Measurements from ENCODE around the gene STK16. TPM values are rescaled to one million over a fixed set of nuclear protein-coding genes. Genes with fewer than 3 reads are reported as not detected.

Gene STK16
- total and polyA plus RNA-seq, 8 donors, result 1.2 to 55.9 (median 36.4) TPM

DNA sequence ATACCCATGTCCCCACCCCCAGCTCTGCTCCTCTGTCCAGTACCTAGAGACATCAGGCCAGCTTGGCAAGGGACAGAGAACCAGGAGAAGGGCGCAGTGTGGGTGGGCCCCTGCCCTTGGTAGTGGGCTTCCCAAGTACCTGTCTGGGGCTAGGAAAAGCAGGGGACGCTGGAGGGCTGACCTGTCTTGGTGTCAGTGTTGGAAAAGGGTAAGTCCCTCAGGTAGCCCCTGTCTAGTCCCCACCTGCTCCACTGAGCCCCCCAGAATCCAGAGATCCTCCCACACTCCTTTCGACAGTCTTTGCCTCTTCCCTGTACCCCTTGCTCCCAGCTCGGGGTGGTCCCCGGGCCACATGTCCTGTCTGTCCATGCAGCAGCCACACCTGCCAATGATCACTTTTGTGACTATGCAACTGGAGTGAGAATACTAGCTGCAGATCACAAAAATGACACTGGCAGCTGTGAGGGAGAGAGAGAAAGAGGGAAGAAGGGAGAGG, 48.5 kb downstream of the STK16 start:
- H3K4me3 ChIP-seq, result no peak overlapping the region
- H3K4me1 ChIP-seq, result peaks cover 4 to 34% (median 26%) of the 10 kb centered on the region in 4 donors
- no peaks in the 10 kb centered on the region for H3K27me3 ChIP-seq
- intact Hi-C loops (cut with DNase I; ENCODE audit: low total_unique reads), result no loop called here
- no peaks in the 10 kb centered on the region for H3K9me3 ChIP-seq
- WGBS, 5 donors, result 71 to 89% (median 82%) methylated on average over 5 of the region's 5 CpGs
- H3K27ac ChIP-seq, result peak overlapping the region in 1 of 5 donors; percentile 91
- no peak for TF ChIP-seq POLR2A (IDR thresholded peaks at IDR 0.05)
- TF ChIP-seq, protein P1, sequence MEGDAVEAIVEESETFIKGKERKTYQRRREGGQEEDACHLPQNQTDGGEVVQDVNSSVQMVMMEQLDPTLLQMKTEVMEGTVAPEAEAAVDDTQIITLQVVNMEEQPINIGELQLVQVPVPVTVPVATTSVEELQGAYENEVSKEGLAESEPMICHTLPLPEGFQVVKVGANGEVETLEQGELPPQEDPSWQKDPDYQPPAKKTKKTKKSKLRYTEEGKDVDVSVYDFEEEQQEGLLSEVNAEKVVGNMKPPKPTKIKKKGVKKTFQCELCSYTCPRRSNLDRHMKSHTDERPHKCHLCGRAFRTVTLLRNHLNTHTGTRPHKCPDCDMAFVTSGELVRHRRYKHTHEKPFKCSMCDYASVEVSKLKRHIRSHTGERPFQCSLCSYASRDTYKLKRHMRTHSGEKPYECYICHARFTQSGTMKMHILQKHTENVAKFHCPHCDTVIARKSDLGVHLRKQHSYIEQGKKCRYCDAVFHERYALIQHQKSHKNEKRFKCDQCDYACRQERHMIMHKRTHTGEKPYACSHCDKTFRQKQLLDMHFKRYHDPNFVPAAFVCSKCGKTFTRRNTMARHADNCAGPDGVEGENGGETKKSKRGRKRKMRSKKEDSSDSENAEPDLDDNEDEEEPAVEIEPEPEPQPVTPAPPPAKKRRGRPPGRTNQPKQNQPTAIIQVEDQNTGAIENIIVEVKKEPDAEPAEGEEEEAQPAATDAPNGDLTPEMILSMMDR (IDR thresholded peaks at IDR 0.05), result no peak
- no peak for TF ChIP-seq EP300 (IDR thresholded peaks at IDR 0.05)
- no peak for TF ChIP-seq POLR2AphosphoS5 (IDR thresholded peaks at IDR 0.05)
- no peak for DNase-seq
- no peaks in the 10 kb centered on the region for H3K36me3 ChIP-seq

DNA sequence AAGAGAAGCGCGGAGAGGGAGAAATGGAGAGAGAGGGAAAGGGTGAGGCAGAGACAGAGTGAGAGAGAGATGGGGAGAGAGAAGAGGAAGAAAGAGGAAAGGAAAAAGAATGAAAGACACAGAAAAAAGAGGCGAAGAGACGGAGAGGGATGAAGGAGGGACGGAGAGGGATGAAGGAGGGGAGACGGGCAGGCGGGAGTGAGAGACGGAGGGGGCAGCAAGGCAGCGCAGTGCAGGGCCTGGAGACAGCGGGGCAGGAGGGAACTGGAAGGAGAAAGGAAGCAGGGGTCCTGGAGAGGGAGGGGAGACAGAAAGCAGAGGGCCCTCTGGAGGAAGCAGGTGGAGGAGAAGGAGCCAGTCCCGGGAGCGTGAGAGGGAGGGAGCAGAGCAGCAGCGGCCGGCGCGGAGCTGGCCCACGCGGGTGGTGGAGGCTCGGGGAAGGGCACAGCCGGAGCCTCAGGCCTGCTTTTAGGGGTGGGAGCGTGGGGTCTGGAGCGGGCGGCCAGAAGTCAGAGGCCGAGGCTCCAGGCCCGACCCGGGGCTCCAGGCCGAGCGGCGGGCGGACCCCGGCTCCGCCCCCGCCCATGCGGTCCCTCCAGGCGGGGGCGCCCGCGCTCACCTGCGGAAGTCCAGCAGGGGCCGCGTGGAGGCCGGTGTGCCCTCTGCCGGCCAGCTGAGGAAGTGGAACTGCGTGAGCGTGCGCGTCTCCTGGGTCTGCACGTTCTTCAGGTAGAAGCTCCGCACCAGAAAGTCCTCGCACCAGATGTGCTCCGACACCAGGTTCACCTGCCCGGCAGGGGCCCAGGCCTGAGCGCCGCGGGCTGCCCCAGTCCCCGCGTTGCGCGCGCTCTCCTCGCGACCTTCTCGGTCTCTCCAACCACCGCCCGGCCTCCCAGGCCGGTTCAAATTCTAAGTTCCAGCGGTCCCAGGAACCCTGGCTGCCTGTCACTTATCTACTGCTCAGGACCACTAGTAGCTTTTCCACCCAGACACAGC, 49.4 kb downstream of the STK16 start:
- H3K9me3 ChIP-seq, result no peaks in the 10 kb centered on the region
- no peaks in the 10 kb centered on the region for H3K36me3 ChIP-seq
- WGBS, 5 donors, result 5 to 15% (median 7%) methylated on average over 24 to 67 of the region's 67 CpGs
- peak overlapping the region; percentile 41 to 91 (median 81) for H3K27ac ChIP-seq
- no peak for TF ChIP-seq POLR2A (IDR thresholded peaks at IDR 0.05)
- TF ChIP-seq, protein P1 (IDR thresholded peaks at IDR 0.05), result peak in 6 of 7 experiments; percentile 5 to 100 (median 97)
- TF ChIP-seq EP300 (IDR thresholded peaks at IDR 0.05), result no peak
- peak; percentile 50 to 83 (median 52) for TF ChIP-seq POLR2AphosphoS5 (IDR thresholded peaks at IDR 0.05)
- H3K4me3 ChIP-seq, result peak overlapping the region; percentile 53 to 64 (median 60)
- peak; percentile 92 to 97 for DNase-seq
- intact Hi-C loops (cut with DNase I; ENCODE audit: low total_unique reads), result no loop called here
- H3K27me3 ChIP-seq, result peaks cover 0 to 8% (median 4%) of the 10 kb centered on the region in 3 donors
- H3K4me1 ChIP-seq, result peaks cover 4 to 28% (median 23%) of the 10 kb centered on the region in 4 donors

DNA sequence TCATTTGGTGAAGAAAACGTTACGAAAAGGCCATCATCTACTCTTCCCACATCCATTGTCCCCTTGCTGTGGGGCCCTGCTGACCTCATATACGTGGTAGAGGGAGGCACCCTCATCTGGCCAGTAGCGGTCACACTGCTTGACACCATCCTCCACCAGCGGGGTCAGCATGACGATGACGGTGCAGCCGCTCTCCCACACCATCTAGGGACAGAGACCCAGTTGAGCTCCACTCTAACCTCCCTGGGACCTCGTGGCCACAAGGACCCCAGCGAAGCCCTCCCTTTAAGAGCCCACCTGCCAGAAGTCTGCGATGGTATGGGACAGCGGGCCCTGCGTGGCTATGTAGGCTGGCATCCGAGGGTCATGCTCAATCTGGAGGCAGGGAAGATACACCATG, 50.9 kb downstream of the STK16 start:
- Histone ChIP-seq H3K36me3 (no peaks in the 10 kb centered on the region), H3K9me3 (no peaks in the 10 kb centered on the region), H3K4me1 (peaks cover 4 to 24% (median 19%) of the 10 kb centered on the region in 4 donors), H3K27me3 (peaks cover 0 to 19% (median 8%) of the 10 kb centered on the region in 3 donors), H3K27ac (no peak overlapping the region), H3K4me3 (no peak overlapping the region)
- no peak for DNase-seq
- TF ChIP-seq, protein P1 (IDR thresholded peaks at IDR 0.05), result no peak
- TF ChIP-seq POLR2A (IDR thresholded peaks at IDR 0.05) (no peak), POLR2AphosphoS5 (IDR thresholded peaks at IDR 0.05) (no peak), EP300 (IDR thresholded peaks at IDR 0.05) (no peak)
- intact Hi-C loops (cut with DNase I; ENCODE audit: low total_unique reads), result no loop called here
- WGBS, 5 donors, result 78 to 90% (median 87%) methylated on average over 10 to 14 of the region's 14 CpGs

DNA sequence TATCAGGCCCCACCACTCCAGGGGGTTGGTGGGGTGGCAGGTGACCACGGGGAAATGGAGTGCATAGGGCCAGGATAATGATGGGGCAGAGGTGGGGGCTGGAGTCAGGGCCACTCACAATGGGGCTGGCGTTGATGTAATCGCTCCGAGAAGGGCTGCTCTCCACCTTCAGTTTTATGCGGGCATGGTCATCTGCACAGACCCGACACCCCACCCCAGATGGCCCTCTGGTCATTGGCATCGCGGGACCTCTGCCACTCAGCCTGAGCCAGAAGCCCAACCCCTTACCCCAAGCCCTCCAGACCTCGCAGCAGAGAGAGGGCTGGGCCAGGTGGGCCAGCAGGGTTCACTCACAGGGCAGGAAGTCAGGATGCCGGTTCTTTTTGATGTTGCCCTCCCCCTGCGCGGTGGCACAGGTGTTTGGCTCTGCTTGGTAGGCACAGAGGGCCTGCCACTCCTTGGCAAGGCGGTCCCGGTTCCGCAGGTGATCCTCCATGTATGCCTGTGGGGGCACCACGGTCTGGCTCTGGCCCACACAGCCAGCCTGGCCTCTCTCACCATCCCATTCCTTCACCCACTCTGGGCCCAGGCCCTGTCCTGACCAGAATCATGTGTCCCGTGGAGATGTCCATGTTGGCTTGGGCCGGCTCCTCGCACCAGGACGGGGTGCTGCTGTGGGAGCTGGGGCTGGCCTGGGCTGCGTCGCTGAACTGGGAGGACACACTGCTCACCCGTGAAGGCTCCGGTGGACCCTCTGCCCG, 51.5 kb downstream of the STK16 start:
- no peak for TF ChIP-seq POLR2AphosphoS5 (IDR thresholded peaks at IDR 0.05)
- no peak for TF ChIP-seq POLR2A (IDR thresholded peaks at IDR 0.05)
- TF ChIP-seq, protein P1 (IDR thresholded peaks at IDR 0.05), result no peak
- TF ChIP-seq EP300 (IDR thresholded peaks at IDR 0.05), result no peak
- intact Hi-C loops (cut with DNase I; ENCODE audit: low total_unique reads), result no loop called here
- H3K4me1 ChIP-seq, result peaks cover 4 to 24% (median 19%) of the 10 kb centered on the region in 4 donors
- H3K4me3 ChIP-seq, result no peak overlapping the region
- H3K36me3 ChIP-seq, result no peaks in the 10 kb centered on the region
- no peaks in the 10 kb centered on the region for H3K9me3 ChIP-seq
- whole genome bisulfite sequencing, 5 donors, result 83 to 95% (median 86%) methylated on average over 12 to 25 of the region's 25 CpGs
- H3K27me3 ChIP-seq, result peaks cover 0 to 26% (median 8%) of the 10 kb centered on the region in 3 donors
- no peak overlapping the region for H3K27ac ChIP-seq
- DNase-seq, result peak in 1 of 2 donors; percentile 5

All from stomach (tissue), 9 donors.